Measurements from ENCODE around the gene KRT83. TPM values are rescaled to one million over a fixed set of nuclear protein-coding genes. Genes with fewer than 3 reads are reported as not detected.
"Not testable (repeated sequence)": the region's sequence is repeated elsewhere in the genome, so short reads cannot be mapped to it uniquely, and the experiment has no call there.

Gene KRT83
- total and polyA plus RNA-seq, 10 of the 15 experiments (the other 5 are each of a cell fraction or from before 2014, with no cell fraction given): not detected

GRCh38 chr12:52293926-52294325, 27.3 kb downstream of the KRT83 start (continued):
- TF ChIP-seq MYC (IDR thresholded peaks at IDR 0.05; ENCODE audit: insufficient read depth, insufficient read length, insufficient replicate concordance, low read length, severe bottlenecking) (no peak), ZSCAN29 (IDR thresholded peaks at IDR 0.05) (no peak), BCL11A (IDR thresholded peaks at IDR 0.05; ENCODE audit: low read depth, low read length) (no peak), FOXM1 (IDR thresholded peaks at IDR 0.05; ENCODE audit: low read depth, low read length) (no peak)

- in situ Hi-C loops (cut with MboI): no loop called here
- DNase-seq (ENCODE audit: low read depth, low spot score) (no peak), ATAC-seq (no peak), FAIRE-seq (no peak)
- CTCF ChIA-PET: interaction anchor here (7.0 kb wide), 1 partner anchor 11 kb away, joined by 39 read pairs; no protein-coding TSS in a partner anchor
- H3K4me3 ChIP-seq: no peak within 1 kb of the TSS
- intact Hi-C loops (cut with micrococcal nuclease; ENCODE audit: unreplicated experiment): no loop called here
- no peaks in the 10 kb centered on the region; a peak in 2 of 4 replicates for H3K27me3 ChIP-seq (replicated peaks in 1 of 2; ENCODE audit: control insufficient read depth in 2 of 2, insufficient read depth in 2 of 2, low read length in 1 of 2)
- H3K9ac ChIP-seq (ENCODE audit: control insufficient read depth, insufficient read depth, low read length): no peak within 1 kb of the TSS
- no peaks in the 10 kb centered on the region for H4K20me1 ChIP-seq (ENCODE audit: control insufficient read depth, insufficient read depth)
- TF ChIP-seq RBBP5 (conservative IDR thresholded peaks at IDR 0.05) (no peak), MEF2B (IDR thresholded peaks at IDR 0.05; ENCODE audit: partially characterized antibody, poor library complexity, severe bottlenecking) (no peak), SRF (IDR thresholded peaks at IDR 0.05; ENCODE audit: low read depth in 2 of 2, low read length in 2 of 2) (no peak), BCLAF1 (IDR thresholded peaks at IDR 0.05) (no peak), TAF1 (IDR thresholded peaks at IDR 0.05; ENCODE audit: borderline replicate concordance, low read depth, low read length) (no peak), TCF12 (IDR thresholded peaks at IDR 0.05; ENCODE audit: low read depth, low read length) (no peak), RCOR1 (conservative IDR thresholded peaks at IDR 0.05; ENCODE audit: low read depth, low read length) (no peak), SPI1 (IDR thresholded peaks at IDR 0.05; ENCODE audit: borderline replicate concordance, insufficient read depth, low read depth, low read length) (no peak)
- H3K4me1 ChIP-seq (ENCODE audit: control insufficient read depth, insufficient read depth, low read length): peaks cover 6% of the 10 kb centered on the region
- no peak within 1 kb of the TSS for H3K4me2 ChIP-seq (ENCODE audit: control insufficient read depth, insufficient read depth)
- no peak within 1 kb of the TSS for H2AFZ ChIP-seq (ENCODE audit: control insufficient read depth, low read depth, low read length)
- no TSS peak for BruUV-seq (replicated peaks)
- RAD21 ChIA-PET (ENCODE audit: unreplicated experiment): no interaction called here
- 56% methylated on average over 20 of the region's 32 CpGs for WGBS (ENCODE audit: insufficient coverage, insufficient replicate concordance, low lambda C conversion rate, missing lambda C conversion rate)
- H3K36me3 ChIP-seq (ENCODE audit: control insufficient read depth in 2 of 2, insufficient read depth in 2 of 2, low read length in 1 of 2): no peaks in the 10 kb centered on the region
- POLR2A ChIA-PET: no interaction called here
- no peak within 1 kb of the TSS for H3K27ac ChIP-seq (ENCODE audit: control insufficient read depth, insufficient read depth)
- SMC1A ChIA-PET (ENCODE audit: uncharacterized antibody, unreplicated experiment): interaction anchor here (1.5 kb wide), 1 partner anchor 70 kb away, joined by 3 read pairs; no protein-coding TSS in a partner anchor
- no peaks in the 10 kb centered on the region for H3K79me2 ChIP-seq (ENCODE audit: control insufficient read depth, insufficient read depth, low read length)
- H3K9me3 ChIP-seq (replicated peaks; ENCODE audit: control insufficient read depth, insufficient read depth, low read length): no peaks in the 10 kb centered on the region
These were observed 29.8 kb downstream of the KRT83 start, which contains the start of gene KRT81 for GRCh38 chr12:52291267-52291935. KRT81 (minus strand) TSS chr12:52291534; CDS start chr12:52291465, 69 bp downstream.

GRCh38 chr12:52290483-52291134, 30.6 kb downstream of the KRT83 start:
- H3K9me3 ChIP-seq (replicated peaks; ENCODE audit: control insufficient read depth, insufficient read depth, low read length); H4K20me1 ChIP-seq (ENCODE audit: control insufficient read depth, insufficient read depth); H3K4me3 ChIP-seq; H3K27ac ChIP-seq (ENCODE audit: control insufficient read depth, insufficient read depth); FAIRE-seq; in situ Hi-C loops (cut with MboI); intact Hi-C loops (cut with micrococcal nuclease; ENCODE audit: unreplicated experiment); SMC1A ChIA-PET (ENCODE audit: uncharacterized antibody, unreplicated experiment); H3K27me3 ChIP-seq (replicated peaks in 1 of 2; ENCODE audit: control insufficient read depth in 2 of 2, insufficient read depth in 2 of 2, low read length in 1 of 2); H3K79me2 ChIP-seq (ENCODE audit: control insufficient read depth, insufficient read depth, low read length); H3K9ac ChIP-seq (ENCODE audit: control insufficient read depth, insufficient read depth, low read length); DNase-seq (ENCODE audit: low read depth, low spot score); H3K36me3 ChIP-seq (ENCODE audit: control insufficient read depth in 2 of 2, insufficient read depth in 2 of 2, low read length in 1 of 2); H3K4me1 ChIP-seq (ENCODE audit: control insufficient read depth, insufficient read depth, low read length); RAD21 ChIA-PET (ENCODE audit: unreplicated experiment); POLR2A ChIA-PET; ATAC-seq; CTCF ChIA-PET; H2AFZ ChIP-seq (ENCODE audit: control insufficient read depth, low read depth, low read length); BruUV-seq (replicated peaks); H3K4me2 ChIP-seq (ENCODE audit: control insufficient read depth, insufficient read depth): not testable (repeated sequence)
- no CpG with 5 or more reads among the region's 5 CpGs for WGBS (ENCODE audit: insufficient coverage, insufficient replicate concordance, low lambda C conversion rate, missing lambda C conversion rate)

All from GM12878 (cell line).